ENCODE data around the gene IL36G. TPM values are rescaled to one million over a fixed set of nuclear protein-coding genes. Genes with fewer than 3 reads are reported as not detected.

IL36G gene
- total RNA-seq, 1 donor from 2014 or later = not detected

DNA sequence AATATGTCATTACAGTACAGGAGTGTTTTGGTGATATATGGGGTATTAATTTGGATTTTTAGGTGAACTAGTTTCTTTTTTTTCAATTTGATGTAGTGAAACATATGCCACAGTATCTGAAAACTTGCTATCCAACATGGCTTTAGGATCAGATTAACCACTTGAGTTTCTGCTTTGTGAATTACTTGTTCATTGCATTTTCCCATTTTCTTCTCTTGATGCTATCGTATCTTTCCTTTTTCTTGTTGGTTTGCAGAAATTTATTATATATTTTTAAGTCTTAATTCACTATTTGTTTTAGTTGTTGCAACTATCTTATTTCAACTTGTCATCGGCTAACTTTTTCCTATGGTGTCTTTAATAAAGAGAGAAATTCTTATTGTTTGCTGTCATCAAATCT is 36.3 kb downstream of the IL36G start:
- DNase-seq (ENCODE audit: extremely low spot score, unreplicated experiment) = no peak
- Mint-ChIP-seq H3K9me3 (ENCODE audit: unreplicated experiment) (no peaks in the 10 kb centered on the region), H3K4me3 (ENCODE audit: unreplicated experiment) (no peak overlapping the region), H3K27me3 (ENCODE audit: unreplicated experiment) (peaks cover 54% of the 10 kb centered on the region), H3K36me3 (ENCODE audit: unreplicated experiment) (no peaks in the 10 kb centered on the region), H3K4me1 (ENCODE audit: unreplicated experiment) (no peaks in the 10 kb centered on the region), H3K27ac (ENCODE audit: unreplicated experiment) (no peak overlapping the region)
- TF ChIP-seq, protein P1, sequence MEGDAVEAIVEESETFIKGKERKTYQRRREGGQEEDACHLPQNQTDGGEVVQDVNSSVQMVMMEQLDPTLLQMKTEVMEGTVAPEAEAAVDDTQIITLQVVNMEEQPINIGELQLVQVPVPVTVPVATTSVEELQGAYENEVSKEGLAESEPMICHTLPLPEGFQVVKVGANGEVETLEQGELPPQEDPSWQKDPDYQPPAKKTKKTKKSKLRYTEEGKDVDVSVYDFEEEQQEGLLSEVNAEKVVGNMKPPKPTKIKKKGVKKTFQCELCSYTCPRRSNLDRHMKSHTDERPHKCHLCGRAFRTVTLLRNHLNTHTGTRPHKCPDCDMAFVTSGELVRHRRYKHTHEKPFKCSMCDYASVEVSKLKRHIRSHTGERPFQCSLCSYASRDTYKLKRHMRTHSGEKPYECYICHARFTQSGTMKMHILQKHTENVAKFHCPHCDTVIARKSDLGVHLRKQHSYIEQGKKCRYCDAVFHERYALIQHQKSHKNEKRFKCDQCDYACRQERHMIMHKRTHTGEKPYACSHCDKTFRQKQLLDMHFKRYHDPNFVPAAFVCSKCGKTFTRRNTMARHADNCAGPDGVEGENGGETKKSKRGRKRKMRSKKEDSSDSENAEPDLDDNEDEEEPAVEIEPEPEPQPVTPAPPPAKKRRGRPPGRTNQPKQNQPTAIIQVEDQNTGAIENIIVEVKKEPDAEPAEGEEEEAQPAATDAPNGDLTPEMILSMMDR (IDR thresholded peaks at IDR 0.05) = no peak

DNA sequence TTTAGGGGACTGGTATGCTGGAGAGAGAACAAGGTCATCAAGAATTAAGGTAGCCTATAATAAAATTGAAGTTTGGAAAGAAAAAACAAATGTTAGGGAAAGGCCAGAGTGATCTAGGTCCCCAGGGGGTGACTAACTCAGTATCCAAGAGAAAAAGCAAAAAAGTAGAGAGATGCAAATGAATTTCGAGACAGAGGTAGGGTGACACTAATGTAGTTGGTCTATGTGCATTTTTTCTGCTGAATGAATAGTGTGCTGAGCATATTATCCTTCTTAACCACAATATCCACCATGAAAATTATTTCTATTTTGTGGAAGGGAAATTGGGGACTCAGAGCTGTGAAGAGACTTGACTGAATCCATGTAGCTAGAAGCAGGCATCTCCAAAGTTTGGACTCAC is 37.2 kb downstream of the IL36G start:
- Mint-ChIP-seq H3K27me3 (ENCODE audit: unreplicated experiment) (peaks cover 58% of the 10 kb centered on the region), H3K9me3 (ENCODE audit: unreplicated experiment) (no peaks in the 10 kb centered on the region), H3K4me1 (ENCODE audit: unreplicated experiment) (no peaks in the 10 kb centered on the region), H3K36me3 (ENCODE audit: unreplicated experiment) (no peaks in the 10 kb centered on the region), H3K4me3 (ENCODE audit: unreplicated experiment) (no peak overlapping the region), H3K27ac (ENCODE audit: unreplicated experiment) (no peak overlapping the region)
- DNase-seq (ENCODE audit: extremely low spot score, unreplicated experiment) = no peak
- TF ChIP-seq, protein P1 (IDR thresholded peaks at IDR 0.05) = no peak

DNA sequence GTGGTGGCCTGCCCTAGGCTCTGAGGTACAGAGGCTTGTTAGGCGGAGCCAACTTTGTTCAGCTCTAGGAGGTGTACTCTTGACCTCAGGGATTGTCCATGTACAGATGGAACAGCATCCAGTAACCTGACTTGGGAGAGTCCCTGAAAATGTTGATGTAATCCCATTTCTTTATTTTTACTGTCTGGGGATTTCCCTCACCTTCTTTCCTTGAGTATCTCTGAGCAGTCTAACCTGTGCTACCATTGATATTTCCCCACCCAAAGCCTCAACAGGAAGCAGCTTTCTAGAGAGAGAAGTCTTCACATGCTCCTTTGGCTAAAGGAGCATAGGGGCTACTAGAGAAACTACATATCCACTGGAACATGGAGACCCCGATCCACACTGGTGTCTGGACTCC is 37.8 kb downstream of the IL36G start:
- no peak overlapping the region for H3K4me3 Mint-ChIP-seq (ENCODE audit: unreplicated experiment)

DNA sequence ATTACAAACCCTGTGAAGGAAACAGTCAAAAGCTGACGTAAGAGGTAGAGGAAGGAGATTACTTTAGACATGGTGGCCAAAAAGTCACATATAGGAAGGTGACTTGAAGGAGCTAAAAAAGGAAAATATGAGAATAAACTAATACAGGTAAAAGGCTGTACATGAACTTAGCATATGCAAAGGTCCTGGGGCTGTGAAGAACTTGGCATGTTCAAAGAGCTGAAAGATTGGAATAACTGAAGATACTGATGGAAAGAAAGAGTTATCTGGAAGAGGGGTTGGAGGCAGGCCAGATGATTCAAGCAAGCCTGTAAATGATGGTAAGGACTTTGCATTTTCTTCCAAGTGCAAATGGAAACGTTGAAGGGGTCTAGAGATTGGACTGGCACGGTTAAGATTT is 40.7 kb downstream of the IL36G start:
- Mint-ChIP-seq H3K27me3 (ENCODE audit: unreplicated experiment) (peaks cover 48% of the 10 kb centered on the region), H3K36me3 (ENCODE audit: unreplicated experiment) (no peaks in the 10 kb centered on the region), H3K27ac (ENCODE audit: unreplicated experiment) (no peak overlapping the region), H3K4me1 (ENCODE audit: unreplicated experiment) (no peaks in the 10 kb centered on the region), H3K4me3 (ENCODE audit: unreplicated experiment) (no peak overlapping the region), H3K9me3 (ENCODE audit: unreplicated experiment) (no peaks in the 10 kb centered on the region)
- no peak for DNase-seq (ENCODE audit: extremely low spot score, unreplicated experiment)
- TF ChIP-seq, protein P1 (IDR thresholded peaks at IDR 0.05) = no peak

More for the DNA sequence above, 37.8 kb downstream of the IL36G start:
- Mint-ChIP-seq H3K27me3 (ENCODE audit: unreplicated experiment) (peaks cover 53% of the 10 kb centered on the region), H3K27ac (ENCODE audit: unreplicated experiment) (no peak overlapping the region), H3K36me3 (ENCODE audit: unreplicated experiment) (no peaks in the 10 kb centered on the region), H3K9me3 (ENCODE audit: unreplicated experiment) (no peaks in the 10 kb centered on the region), H3K4me1 (ENCODE audit: unreplicated experiment) (no peaks in the 10 kb centered on the region)
- DNase-seq (ENCODE audit: extremely low spot score, unreplicated experiment) = no peak
- TF ChIP-seq, protein P1 (IDR thresholded peaks at IDR 0.05) = no peak

DNA sequence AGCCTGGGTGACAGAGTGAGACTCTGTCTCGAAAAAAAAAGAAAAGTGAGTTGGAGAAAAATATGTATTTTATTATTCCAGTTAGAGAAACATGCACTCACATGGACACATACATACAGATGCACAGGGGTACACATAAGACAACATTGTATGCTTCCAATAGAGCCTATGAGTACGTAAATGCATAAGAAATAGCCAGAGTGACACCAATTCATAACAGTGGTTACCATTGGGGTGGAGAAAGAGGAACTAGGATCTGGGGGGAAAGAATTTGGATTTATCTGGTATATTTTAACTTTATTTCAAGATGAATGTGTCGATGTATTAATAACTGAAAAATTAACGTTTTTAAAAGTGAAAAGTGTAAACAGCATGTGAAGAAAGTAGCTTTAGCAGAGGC is 43.5 kb downstream of the IL36G start:
- Mint-ChIP-seq H3K36me3 (ENCODE audit: unreplicated experiment) (no peaks in the 10 kb centered on the region), H3K27me3 (ENCODE audit: unreplicated experiment) (peaks cover 63% of the 10 kb centered on the region), H3K4me3 (ENCODE audit: unreplicated experiment) (no peak overlapping the region), H3K27ac (ENCODE audit: unreplicated experiment) (no peak overlapping the region), H3K9me3 (ENCODE audit: unreplicated experiment) (no peaks in the 10 kb centered on the region), H3K4me1 (ENCODE audit: unreplicated experiment) (no peaks in the 10 kb centered on the region)
- DNase-seq (ENCODE audit: extremely low spot score, unreplicated experiment) = no peak
- TF ChIP-seq, protein P1 (IDR thresholded peaks at IDR 0.05) = no peak

All from osteocyte (in vitro differentiated cells).